Tongue (tissue), 2 donors: ENCODE results near the gene CPNE9. TPM values are rescaled to one million over a fixed set of nuclear protein-coding genes. Genes with fewer than 3 reads are reported as not detected.

Experiments used
- DNase-seq: peaks from one replicate; pipeline ENCODE4 v3.0.0-alpha.2; 2015
- total RNA-seq: library from RNA; depleted of rRNA; stranded (reverse); fragments of >200 nt; gene quantifications from one replicate; pipeline ENCODE4 v1.2.3, GENCODE V29; 2014

Gene CPNE9
- total RNA-seq, 1 donor from 2014 or later = not detected

- no peak for DNase-seq
Observed at GRCh38 chr3:9778143-9779074, 74.8 kb downstream of the CPNE9 start.

DNA sequence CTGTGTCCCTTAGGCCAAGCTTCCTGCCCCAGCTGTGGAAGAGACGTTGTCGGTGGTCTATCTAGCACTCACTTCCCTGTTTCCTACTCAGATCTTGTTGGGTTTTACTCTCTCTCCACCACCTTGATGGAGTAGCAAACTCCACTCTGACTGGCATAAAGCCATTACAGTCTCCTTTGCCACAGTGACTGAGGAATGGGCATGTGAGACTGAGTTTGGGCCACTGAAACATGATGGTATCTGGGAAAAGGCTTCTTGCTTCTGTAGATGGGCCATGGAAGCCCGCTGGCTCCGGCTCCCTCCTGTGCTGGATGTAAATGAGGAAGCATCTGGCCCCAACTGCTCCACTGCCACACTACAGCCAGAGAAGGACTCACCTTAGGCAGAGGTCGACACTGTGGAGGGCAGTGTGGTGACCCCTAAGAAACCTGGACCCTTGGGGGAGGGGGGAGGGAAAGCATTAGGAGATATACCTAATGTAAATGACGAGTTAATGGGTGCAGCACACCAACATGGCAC, 75.5 kb downstream of the CPNE9 start:
- no peak for DNase-seq

Other genes with a start within 250 kb of the CPNE9 start
- not detected for gene LHFPL4, start 150.0 kb upstream of the CPNE9 start, total RNA-seq
- 26.2 TPM for gene MTMR14, start 54.3 kb upstream of the CPNE9 start, total RNA-seq
- gene BRPF1, start 27.9 kb downstream of the CPNE9 start, total RNA-seq = 15.0 TPM
- gene OGG1, start 46.1 kb downstream of the CPNE9 start, total RNA-seq = 16.5 TPM
- 25.4 TPM for gene CAMK1, start 66.1 kb downstream of the CPNE9 start, total RNA-seq
- gene TADA3, start 88.6 kb downstream of the CPNE9 start, total RNA-seq = 40.8 TPM
- 77.6 TPM for gene ARPC4, start 89.2 kb downstream of the CPNE9 start, total RNA-seq
- gene TTLL3, start 106.4 kb downstream of the CPNE9 start, total RNA-seq = 39.2 TPM
- gene RPUSD3, start 140.2 kb downstream of the CPNE9 start, total RNA-seq = 23.5 TPM
- not detected for gene CIDEC, start 176.4 kb downstream of the CPNE9 start, total RNA-seq
- gene JAGN1, start 186.8 kb downstream of the CPNE9 start, total RNA-seq = 24.0 TPM
- 4.8 TPM for gene IL17RE, start 199.0 kb downstream of the CPNE9 start, total RNA-seq
- gene IL17RC, start 213.3 kb downstream of the CPNE9 start, total RNA-seq = 24.4 TPM
- gene CRELD1, start 230.0 kb downstream of the CPNE9 start, total RNA-seq = 33.2 TPM
- 1.4 TPM for gene PRRT3, start 248.6 kb downstream of the CPNE9 start, total RNA-seq